Measurements from ENCODE around the gene NOBOX. TPM values are rescaled to one million over a fixed set of nuclear protein-coding genes. Genes with fewer than 3 reads are reported as not detected.

Gene NOBOX
- total RNA-seq (2022; extraction: Qiagen RNA extraction; ENCODE audit: low read depth) = not detected in 5 replicates

DNA sequence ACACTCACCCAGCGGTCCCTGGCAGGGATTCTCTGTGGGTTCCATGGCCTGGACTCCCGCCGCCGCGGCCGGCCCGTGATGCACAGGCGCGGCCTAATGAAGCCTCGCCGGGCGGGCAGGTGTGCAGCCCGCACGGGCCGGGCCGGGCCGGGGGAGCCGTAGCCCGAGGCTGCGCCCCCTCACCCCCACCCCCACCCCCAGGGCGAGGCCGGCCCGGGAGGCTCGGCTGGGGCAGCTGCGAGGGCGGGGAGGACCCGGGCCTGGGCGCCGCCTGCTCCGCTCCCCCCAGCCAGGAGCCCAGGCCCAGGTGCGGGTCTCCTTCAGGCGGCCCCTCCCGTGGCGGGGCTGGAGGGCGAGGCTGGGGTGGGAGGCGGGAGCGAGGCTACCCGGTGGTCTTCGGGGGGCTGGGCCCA, at the start of gene NOBOX:
Gene NOBOX (minus strand): TSS at position 45 of the 413 bp plus-strand sequence.

GRCh38 chr7:144355176-144355822, 48.2 kb downstream of the NOBOX start, which contains the start of gene ARHGEF5:
Gene ARHGEF5, plus strand, starts transcription at chr7:144355402. Its CDS starts 7,268 bp downstream, at chr7:144362670.

Other genes starting within 250 kb of the NOBOX start
- 0.05 TPM in 1 of 5 replicates, not detected in the others for gene CTAGE4, start 220.2 kb downstream of the NOBOX start, total RNA-seq (2022; extraction: Qiagen RNA extraction; ENCODE audit: low read depth)
- gene ARHGEF35, start 207.9 kb downstream of the NOBOX start, total RNA-seq (2022; extraction: Qiagen RNA extraction; ENCODE audit: low read depth) = 0.22 to 0.59 TPM (median 0.26 TPM) in 5 replicates
- gene OR2A42, start 164.1 kb downstream of the NOBOX start, total RNA-seq (2022; extraction: Qiagen RNA extraction; ENCODE audit: low read depth) = not detected in 5 replicates
- gene OR2A7, start 138.9 kb downstream of the NOBOX start, total RNA-seq (2022; extraction: Qiagen RNA extraction; ENCODE audit: low read depth) = not detected in 5 replicates
- gene CTAGE8, start 134.4 kb downstream of the NOBOX start, total RNA-seq (2022; extraction: Qiagen RNA extraction; ENCODE audit: low read depth) = 0.12 TPM in 1 of 5 replicates, not detected in the others
- not detected in 5 replicates for gene OR2A1, start 91.3 kb downstream of the NOBOX start, total RNA-seq (2022; extraction: Qiagen RNA extraction; ENCODE audit: low read depth)
- 1.6 to 2.0 TPM (median 1.6 TPM) in 5 replicates for gene ARHGEF5, start 48.3 kb downstream of the NOBOX start, total RNA-seq (2022; extraction: Qiagen RNA extraction; ENCODE audit: low read depth)

Data from A549 treated with RU486 at 1 μM for 4 hours (cell line).